Measurements from ENCODE around the gene FNIP2.
"Not testable (repeated sequence)": the region's sequence is repeated elsewhere in the genome, so short reads cannot be mapped to it uniquely, and the experiment has no call there.

Gene FNIP2

DNA sequence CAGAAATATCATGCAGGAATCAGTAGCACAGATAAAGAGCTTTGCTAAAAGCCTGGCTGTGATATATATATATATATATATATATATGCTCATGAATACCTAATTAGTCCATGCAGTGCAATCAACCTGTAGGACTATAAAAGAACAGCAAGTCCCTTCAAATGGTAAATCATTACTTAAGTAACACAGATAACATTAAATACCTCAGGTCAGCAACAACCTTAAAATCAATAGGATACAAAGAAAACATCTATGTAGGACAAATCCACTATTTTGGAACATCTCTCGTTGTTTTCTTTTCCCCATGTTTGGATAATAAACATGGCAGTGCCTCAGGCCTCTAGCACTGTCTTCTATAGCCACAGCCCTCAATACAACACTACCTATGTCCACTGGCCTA lies 106.6 kb downstream of the FNIP2 start:
- DNase-seq, result no peak

DNA sequence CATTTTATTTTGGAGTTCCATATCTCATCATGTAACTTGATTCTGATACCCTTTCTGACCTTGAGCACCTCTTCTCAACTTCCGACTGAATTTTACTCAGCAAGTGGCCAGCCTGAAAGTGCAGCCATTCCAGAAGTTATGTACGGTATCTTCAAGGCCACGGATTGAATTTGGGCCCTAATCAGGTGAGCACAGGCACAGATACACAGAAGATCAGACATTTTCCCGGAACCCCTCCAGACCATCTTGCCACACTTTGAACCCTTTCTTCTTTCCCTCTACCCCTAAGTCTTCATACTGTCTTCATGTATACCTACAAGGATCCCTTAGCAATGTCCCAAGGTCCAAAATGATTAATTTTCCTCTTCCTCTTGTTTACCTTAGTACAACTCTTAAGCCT lies 108.2 kb downstream of the FNIP2 start:
- DNase-seq, result no peak

DNA sequence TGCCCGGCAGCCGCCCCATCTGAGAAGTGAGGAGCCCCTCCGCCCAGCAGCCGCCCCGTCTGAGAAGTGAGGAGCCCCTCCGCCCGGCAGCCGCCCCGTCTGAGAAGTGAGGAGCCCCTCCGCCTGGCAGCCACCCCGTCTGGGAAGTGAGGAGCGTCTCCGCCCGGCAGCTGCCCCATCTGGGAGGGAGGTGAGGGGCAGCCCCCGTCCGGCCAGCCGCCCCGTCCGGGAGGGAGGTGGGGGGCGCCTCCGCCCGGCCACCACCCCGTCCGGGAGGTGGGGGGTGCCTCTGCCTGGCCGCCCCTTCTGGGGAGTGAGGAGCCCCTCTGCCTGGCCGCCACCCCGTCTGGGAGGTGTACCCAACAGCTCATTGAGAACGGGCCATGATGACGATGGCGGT lies 113.3 kb downstream of the FNIP2 start:
- DNase-seq, result not testable (repeated sequence)

DNA sequence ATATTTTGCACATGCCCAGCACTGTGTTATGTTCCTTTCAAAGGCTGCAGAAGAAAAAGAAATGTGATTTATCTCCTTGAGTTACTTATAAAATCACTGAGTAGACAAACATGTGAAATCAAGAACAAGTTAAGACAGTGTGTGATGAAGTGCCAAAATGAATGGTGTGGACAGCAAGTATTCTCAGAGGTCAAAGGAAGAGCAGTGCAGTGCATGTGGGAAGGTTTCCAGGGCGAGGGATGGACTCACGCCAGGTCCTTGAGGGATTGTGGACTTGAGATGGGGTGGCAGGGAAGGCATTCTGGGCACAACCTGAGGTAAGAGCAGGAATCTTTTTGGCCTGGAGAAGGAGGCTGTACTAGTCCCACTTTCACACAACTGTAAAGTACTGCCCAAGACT lies 115.5 kb downstream of the FNIP2 start:
- no peak for DNase-seq

DNA sequence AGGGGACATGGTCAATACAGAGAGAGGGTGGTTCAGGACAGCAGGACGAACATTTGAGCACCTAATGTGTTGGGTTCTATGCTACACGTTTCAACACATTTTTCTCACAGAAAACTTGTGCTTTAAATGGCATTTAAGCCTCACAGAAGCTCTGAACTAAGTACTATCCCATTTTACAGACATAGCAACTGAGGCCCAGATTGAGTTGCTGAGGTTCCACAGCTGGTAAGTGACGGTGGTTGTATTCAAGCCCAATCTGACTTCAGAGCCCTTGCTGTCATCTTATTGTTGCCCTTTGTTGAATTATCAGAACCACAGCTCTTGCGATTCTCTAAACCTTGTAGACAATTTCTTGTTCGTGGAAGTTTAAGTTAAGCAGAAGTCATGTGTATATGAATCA lies 116.7 kb downstream of the FNIP2 start:
- DNase-seq, result no peak

- DNase-seq, result no peak
These were observed 121.5 kb downstream of the FNIP2 start for GRCh38 chr4:158890294-158890693.

GRCh38 chr4:158891256-158891655 lies 122.4 kb downstream of the FNIP2 start:
- DNase-seq, result no peak

DNA sequence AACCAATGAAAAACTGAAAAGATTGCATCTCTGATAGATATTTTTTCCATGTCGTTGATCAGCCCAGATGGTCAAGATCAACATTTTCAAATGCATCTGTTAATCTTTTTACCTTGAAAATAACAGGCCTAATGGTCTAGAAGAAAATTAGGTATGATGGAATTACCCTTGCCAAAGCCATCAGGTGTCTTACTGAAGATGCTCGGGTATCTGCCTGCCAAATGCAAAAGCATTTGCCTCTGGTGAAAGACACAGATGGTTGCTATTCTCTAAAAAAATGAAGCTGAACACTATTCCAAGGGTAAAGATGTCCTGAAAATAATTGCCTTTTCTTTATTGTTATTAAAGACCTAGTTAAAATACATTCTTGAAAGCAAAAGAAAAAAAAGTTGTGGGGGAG lies 126.0 kb downstream of the FNIP2 start:
- DNase-seq, result no peak

DNA sequence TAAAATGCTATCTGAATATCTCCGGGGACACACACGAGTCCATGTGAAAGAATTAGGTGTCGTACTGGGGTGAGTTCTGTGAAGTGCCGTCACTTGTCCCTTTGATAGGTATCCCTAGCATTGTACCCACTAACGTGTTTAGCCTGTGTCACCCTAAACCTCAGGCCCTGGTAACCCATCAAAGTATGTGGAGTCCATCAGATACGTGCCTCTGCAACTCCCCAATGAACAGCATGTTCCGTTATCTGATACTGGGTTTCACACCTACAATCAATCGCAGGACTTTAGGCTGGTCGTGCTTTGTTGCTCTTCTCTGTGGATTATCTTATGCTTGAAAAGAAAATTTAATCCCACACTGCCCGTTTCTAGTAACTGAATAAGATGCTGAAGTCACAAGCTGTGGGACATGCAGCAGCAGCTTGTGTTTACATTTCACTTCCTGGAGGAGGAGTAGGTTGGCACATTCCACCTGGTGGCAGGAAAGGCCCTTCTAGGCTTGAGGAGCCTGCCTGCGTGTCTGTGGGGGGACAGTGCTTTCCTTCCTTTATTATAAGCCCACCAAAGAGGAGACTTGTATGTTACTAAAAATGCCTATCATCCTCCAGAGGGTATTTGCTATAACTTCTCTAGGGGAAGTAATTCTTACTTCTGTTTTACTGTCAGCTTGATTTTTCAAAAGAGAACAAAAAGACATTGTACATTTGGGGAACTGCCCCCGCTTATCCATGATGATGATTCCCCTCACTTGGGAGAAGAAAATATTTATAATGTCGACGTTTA lies 127.2 kb downstream of the FNIP2 start:
- no peak for DNase-seq

DNA sequence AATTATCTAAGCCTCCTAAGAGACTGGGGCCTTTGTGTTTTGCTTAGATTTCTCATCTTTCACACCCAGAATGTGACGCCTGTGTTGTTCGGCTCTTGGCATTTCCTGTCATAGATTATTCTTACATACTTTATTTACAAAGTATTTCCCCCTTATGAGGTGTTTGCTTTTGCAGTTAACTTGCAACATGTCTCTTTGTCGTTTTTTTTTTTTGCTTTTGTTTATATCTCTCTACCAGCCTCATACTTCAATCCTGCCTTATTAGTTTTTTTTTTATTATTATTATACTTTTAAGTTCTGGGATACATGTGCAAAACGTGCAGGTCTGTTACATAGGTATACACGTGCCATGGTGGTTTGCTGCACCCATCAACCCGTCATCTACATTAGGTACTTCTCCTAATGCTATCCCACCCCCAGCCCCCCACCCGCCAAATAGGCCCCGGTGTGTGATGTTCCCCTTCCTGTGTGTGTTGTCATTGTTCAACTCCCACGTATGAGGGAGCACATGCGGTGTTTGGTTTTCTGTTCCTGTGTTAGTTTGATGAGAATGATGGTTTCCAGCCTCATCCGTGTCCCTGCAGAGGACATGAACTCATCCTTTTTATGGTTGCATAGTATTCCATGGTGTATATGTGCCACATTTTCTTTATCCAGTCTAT lies 127.9 kb downstream of the FNIP2 start:
- not testable (repeated sequence) for DNase-seq

DNA sequence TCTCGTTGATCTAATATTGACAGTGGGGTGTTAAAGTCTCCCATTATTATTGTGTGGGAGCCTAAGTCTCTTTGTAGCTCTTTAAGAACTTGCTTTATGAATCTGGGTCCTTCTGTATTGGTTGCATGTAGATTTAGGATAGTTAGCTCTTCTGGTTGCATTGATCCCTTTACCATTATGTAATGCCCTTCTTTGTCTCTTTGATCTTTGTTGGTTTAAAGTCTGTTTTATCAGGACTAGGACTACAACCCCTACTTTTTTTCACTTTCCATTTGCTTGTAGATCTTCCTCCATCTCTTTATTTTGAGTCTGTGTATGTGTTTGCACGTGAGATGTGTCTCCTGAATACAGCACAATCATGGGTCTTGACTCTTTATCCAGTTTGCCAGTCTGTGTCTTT lies 131.6 kb downstream of the FNIP2 start:
- DNase-seq, result not testable (repeated sequence)

GRCh38 chr4:158902280-158903078 lies 133.7 kb downstream of the FNIP2 start:
- peak; percentile 52 for DNase-seq

GRCh38 chr4:158903079-158903456 lies 134.2 kb downstream of the FNIP2 start:
- no peak for DNase-seq

GRCh38 chr4:158903472-158904043 lies 134.7 kb downstream of the FNIP2 start:
- no peak for DNase-seq

- DNase-seq, result no peak
These were observed 136.0 kb downstream of the FNIP2 start for GRCh38 chr4:158904815-158905214.

DNA sequence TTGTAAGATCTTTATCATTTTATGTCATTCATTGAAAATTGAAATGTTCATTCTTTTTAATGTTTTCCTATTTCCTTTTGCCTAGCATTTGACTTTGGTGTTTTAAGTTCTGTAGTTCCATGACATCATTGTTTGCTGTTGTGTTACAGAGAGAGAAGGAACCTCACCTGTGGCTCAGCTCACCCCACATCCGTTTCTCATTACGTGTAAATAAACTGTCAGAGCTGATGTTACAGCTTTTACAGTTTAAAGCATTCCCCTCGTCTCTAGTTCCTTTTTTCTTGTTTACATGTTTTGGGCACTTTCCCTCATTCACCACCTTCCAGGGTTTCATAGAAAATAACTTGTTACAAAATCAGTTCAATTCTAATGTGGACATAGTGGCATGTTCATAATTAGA lies 137.2 kb downstream of the FNIP2 start:
- DNase-seq, result no peak

- no peak for DNase-seq
These were observed 143.6 kb downstream of the FNIP2 start for GRCh38 chr4:158912390-158912789.

GRCh38 chr4:158912806-158913205 lies 144.0 kb downstream of the FNIP2 start:
- DNase-seq, result no peak

DNA sequence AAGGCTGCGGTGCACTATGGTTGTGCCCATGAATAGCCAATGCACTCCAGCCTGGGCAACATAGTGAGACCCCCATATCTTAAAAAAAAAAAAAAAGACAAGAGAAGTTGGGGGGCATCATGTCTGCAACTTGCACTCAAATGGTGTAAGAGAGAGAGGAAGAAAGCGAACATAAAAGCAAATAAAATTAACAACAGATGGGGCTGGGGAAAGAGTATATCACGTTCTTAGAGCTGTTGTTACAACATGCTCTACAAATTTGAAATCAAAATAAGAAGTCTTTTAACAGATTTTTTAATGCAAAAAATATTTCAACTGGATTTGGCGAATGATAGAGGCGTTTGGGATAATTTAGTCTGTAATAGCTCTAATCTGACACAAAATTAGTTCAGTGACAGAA lies 144.9 kb downstream of the FNIP2 start:
- no peak for DNase-seq

GRCh38 chr4:158914218-158914617 lies 145.4 kb downstream of the FNIP2 start:
- DNase-seq, result no peak

- no peak for DNase-seq
These were observed 146.9 kb downstream of the FNIP2 start for GRCh38 chr4:158915683-158916241.

GRCh38 chr4:158920452-158920996 lies 151.7 kb downstream of the FNIP2 start:
- DNase-seq, result not testable (repeated sequence)

DNA sequence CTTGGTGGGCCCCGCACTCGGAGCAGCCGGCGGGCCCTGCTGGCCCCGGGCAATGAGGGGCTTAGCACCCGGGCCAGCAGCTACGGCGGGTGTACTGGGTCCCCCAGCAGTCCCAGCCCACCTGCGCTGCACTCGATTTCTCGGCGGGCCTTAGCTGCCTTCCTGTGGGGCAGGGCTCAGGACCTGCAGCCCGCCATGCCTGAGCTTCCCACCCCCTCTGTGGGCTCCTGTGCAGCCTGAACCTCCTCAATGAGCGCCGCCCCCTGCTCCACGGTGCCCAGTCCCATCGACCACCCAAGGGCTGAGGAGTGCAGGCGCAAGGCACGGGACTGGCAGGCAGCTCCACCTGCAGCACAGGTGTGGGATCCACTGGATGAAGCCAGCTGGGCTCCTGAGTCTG lies 158.9 kb downstream of the FNIP2 start:
- DNase-seq, result not testable (repeated sequence)

All from RPMI8226 (cell line).